HepG2 (cell line): ENCODE data around the gene GALNT10.

Experiments used
- CBX2 ChIP-seq, 2 experiments: fragments of 200-600 bp in 1 of 2; sonication (generic); formaldehyde crosslinking in 1 of 2; IDR thresholded peaks; 2 replicates each; pipeline versions ENCODE4 v1.7.0 to v1.8.1; 2018 to 2022; ENCODE audit warnings: low read depth in 2 of 2, low read length in 1 of 2, mild to moderate bottlenecking in 1 of 2, missing genetic modification reagents in 1 of 2
- ESRRA ChIP-seq: sonication (generic); formaldehyde crosslinking; IDR thresholded peaks from 2 replicates; pipeline ENCODE4 v1.5.1; 2020; ENCODE audit warnings: mild to moderate bottlenecking, low read depth, missing genetic modification reagents
- EZH2 ChIP-seq: conservative IDR thresholded peaks from 2 replicates; pipeline ENCODE4 v1.6.1; 2012; ENCODE audit warnings: mild to moderate bottlenecking, low read depth, low read length, moderate library complexity
- FOXJ3 ChIP-seq: sonication (generic); formaldehyde crosslinking; IDR thresholded peaks from 2 replicates; pipeline ENCODE4 v1.4.0; 2020; ENCODE audit warnings: missing genetic modification reagents, mild to moderate bottlenecking, borderline replicate concordance
- NR0B2 ChIP-seq: sonication (generic); formaldehyde crosslinking; IDR thresholded peaks from 2 replicates; pipeline ENCODE4 v1.4.0; 2020; ENCODE audit warnings: mild to moderate bottlenecking, missing genetic modification reagents
- TFDP2 ChIP-seq: sonication (generic); formaldehyde crosslinking; IDR thresholded peaks from 2 replicates; pipeline ENCODE4 v1.4.0; 2020; ENCODE audit warnings: missing genetic modification reagents
- ZBTB21 ChIP-seq: sonication (generic); formaldehyde crosslinking; IDR thresholded peaks from 2 replicates; pipeline ENCODE4 v1.4.0; 2020; ENCODE audit warnings: missing genetic modification reagents
- ZEB1 ChIP-seq: IDR thresholded peaks from 2 replicates; pipeline ENCODE4 v1.6.1; 2012; ENCODE audit warnings: mild to moderate bottlenecking, low read depth, inconsistent platforms; ENCODE audit not compliant: insufficient replicate concordance
- ZNF253 ChIP-seq: sonication (generic); formaldehyde crosslinking; IDR thresholded peaks from 2 replicates; pipeline ENCODE4 v1.8.0; 2022; ENCODE audit warnings: mild to moderate bottlenecking, missing genetic modification reagents, borderline replicate concordance
- ZNF570 ChIP-seq: sonication (generic); formaldehyde crosslinking; IDR thresholded peaks from 2 replicates; pipeline ENCODE4 v1.4.0; 2020; ENCODE audit warnings: mild to moderate bottlenecking, missing genetic modification reagents, borderline replicate concordance
- TF ChIP-seq, protein P1 (sequence below): sonication (generic); formaldehyde crosslinking; IDR thresholded peaks from 2 replicates; pipeline ENCODE4 v1.5.0; 2020; ENCODE audit warnings: mild to moderate bottlenecking, missing genetic modification reagents, moderate library complexity
- TF ChIP-seq, protein P2 (sequence below): sonication (generic); formaldehyde crosslinking; IDR thresholded peaks from 2 replicates; pipeline ENCODE4 v1.4.0; 2020; ENCODE audit warnings: missing genetic modification reagents, borderline replicate concordance

- no peak for TF ChIP-seq ZNF253 (CRISPR knock-in tag)
- no peak for TF ChIP-seq ZEB1
- TF ChIP-seq ZNF570 = no peak
- TF ChIP-seq, protein P1, sequence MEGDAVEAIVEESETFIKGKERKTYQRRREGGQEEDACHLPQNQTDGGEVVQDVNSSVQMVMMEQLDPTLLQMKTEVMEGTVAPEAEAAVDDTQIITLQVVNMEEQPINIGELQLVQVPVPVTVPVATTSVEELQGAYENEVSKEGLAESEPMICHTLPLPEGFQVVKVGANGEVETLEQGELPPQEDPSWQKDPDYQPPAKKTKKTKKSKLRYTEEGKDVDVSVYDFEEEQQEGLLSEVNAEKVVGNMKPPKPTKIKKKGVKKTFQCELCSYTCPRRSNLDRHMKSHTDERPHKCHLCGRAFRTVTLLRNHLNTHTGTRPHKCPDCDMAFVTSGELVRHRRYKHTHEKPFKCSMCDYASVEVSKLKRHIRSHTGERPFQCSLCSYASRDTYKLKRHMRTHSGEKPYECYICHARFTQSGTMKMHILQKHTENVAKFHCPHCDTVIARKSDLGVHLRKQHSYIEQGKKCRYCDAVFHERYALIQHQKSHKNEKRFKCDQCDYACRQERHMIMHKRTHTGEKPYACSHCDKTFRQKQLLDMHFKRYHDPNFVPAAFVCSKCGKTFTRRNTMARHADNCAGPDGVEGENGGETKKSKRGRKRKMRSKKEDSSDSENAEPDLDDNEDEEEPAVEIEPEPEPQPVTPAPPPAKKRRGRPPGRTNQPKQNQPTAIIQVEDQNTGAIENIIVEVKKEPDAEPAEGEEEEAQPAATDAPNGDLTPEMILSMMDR = no peak
- no peak for TF ChIP-seq EZH2
- no peak for TF ChIP-seq ZBTB21
- TF ChIP-seq FOXJ3 = no peak
- TF ChIP-seq TFDP2 (CRISPR knock-in tag) = no peak
- TF ChIP-seq NR0B2 (CRISPR knock-in tag) = no peak
- TF ChIP-seq, protein P2, sequence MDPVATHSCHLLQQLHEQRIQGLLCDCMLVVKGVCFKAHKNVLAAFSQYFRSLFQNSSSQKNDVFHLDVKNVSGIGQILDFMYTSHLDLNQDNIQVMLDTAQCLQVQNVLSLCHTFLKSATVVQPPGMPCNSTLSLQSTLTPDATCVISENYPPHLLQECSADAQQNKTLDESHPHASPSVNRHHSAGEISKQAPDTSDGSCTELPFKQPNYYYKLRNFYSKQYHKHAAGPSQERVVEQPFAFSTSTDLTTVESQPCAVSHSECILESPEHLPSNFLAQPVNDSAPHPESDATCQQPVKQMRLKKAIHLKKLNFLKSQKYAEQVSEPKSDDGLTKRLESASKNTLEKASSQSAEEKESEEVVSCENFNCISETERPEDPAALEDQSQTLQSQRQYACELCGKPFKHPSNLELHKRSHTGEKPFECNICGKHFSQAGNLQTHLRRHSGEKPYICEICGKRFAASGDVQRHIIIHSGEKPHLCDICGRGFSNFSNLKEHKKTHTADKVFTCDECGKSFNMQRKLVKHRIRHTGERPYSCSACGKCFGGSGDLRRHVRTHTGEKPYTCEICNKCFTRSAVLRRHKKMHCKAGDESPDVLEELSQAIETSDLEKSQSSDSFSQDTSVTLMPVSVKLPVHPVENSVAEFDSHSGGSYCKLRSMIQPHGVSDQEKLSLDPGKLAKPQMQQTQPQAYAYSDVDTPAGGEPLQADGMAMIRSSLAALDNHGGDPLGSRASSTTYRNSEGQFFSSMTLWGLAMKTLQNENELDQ (CRISPR knock-in tag) = no peak
- no peak for TF ChIP-seq CBX2 (IDR thresholded peaks at IDR 0.05; ENCODE audit: low read depth, low read length)
- TF ChIP-seq CBX2 (CRISPR knock-in tag; IDR thresholded peaks at IDR 0.05; ENCODE audit: low read depth) = no peak
- no peak for TF ChIP-seq ESRRA (CRISPR knock-in tag)
These were observed 211.4 kb downstream of the GALNT10 start for GRCh38 chr5:154401931-154402330.
